HG02763 (cell line): Measurements from ENCODE around the gene AIFM3.

Source experiments
- ATAC-seq: cut with Tn5 transposase; IDR thresholded peaks from one replicate; pipeline ENCODE4 v1.9.1; 2021; ENCODE audit warnings: mild to moderate bottlenecking, moderate library complexity; ENCODE audit not compliant: unreplicated experiment

AIFM3 gene

DNA sequence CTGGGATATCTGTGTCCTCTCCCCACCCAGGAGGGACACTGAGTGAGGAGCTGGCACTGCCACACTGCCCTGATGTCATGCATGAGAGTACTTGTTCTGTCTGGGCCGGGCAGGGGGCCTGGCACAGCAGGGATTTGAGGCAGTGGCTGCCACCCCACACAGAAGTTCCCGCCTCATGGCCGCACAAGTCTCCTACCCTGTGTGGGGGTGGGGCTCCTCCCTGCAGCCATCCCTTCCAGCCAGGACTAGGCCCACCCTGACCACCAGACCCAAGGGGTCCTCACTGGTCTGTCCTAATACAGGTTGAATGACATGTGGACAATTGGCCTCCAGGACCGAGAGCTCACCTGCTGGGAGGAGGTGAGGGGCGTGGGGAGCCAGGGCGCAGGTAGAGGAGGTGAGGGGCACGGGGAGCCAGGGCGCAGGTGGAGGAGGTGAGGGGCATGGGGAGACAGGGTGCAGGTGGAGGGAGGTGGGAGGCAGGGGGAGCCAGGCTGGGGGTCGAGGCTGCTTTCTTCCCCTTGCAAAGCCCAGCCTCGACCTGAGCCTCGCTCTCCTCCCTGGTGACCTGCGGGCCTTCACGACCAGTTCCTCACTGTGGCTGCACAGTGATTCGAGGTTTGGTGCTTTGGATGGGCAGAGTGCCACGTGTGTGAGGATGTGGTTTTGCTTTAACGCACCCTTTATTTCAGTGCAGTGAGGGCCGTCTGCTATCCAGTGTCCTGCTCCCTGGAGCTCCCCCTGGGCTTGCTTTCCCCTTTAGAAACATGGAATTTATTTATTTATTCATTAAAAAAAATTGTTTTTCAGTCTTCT, 22.5 kb downstream of the AIFM3 start:
- ATAC-seq, result no peak

DNA sequence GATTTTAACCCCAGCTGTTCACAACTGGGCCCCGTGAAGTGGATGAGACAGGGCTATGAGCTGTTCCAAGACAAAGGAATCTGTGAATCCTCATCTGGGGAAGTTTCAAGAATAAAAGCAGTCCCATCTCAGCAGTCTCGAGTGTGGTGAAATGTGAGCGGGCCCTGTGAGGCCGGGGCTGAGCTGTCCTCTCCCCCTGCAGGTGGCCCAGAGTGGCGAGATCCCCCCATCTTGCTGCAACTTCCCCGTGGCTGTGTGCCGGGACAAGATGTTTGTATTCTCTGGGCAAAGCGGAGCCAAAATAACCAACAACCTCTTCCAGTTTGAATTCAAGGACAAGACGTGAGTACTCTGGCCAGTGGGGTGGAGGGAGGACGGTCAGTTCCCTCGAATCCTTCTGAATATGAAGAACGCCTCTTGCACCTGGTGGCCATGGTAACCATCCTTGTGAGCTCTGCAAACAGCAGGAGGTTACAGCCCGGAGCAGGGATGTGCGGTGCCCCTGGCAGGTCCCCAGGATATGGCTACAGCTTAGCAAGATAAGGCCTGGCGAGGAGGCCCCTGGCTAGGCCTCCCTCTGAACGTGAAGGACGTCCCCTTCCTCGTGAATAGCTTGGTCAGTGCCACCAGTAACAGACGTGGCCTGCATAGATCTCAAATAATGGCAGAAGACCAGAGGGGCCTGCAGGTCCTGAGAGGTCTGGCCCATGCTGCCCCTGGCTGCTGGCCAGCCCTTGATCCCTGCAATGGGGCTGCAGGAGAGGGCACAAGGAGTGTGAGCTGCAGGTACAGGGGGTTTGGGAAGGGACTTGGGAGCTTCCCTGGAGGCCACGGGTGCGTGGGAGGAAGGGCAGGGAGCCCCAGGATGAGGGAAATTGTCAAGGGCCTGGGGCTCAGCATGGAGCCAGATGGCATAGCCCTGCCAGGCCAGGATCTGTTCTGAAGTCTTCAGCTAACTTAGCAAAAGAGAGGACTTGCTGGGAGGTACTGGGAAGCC, 23.4 kb downstream of the AIFM3 start:
- no peak for ATAC-seq

DNA sequence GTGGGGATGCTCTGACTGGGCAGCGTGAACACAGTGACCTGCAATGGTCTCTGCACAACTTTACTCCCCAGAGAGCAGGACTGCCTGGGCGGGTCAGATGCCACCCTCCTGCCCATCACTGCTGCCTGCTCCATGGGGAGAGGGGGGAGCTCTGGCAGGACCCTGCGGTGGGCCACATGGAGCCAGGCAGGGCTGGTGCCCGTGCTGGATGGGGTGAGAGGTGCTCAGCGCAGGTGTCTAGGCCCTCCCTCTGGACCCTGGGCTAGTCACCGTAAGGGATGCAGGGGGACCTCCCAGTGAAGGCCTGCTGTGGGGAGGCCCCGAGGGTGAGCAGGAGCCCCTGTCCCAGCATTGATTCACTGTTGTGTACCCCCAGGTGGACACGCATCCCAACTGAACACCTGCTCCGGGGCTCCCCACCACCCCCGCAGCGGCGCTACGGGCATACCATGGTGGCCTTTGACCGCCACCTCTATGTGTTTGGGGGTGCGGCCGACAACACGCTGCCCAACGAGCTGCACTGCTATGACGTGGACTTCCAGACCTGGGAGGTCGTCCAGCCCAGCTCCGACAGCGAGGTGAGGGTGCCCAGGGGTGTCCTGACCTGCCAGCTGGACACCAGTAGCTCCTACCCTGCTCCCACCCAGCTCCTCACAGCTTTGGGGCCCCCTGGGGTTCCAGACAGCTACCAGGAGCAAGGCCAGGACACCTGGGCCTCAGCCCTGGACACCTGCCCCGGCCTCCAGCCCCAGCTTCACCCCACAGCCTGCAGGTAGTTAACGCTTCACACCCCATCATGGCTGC, 24.4 kb downstream of the AIFM3 start:
- no peak for ATAC-seq

DNA sequence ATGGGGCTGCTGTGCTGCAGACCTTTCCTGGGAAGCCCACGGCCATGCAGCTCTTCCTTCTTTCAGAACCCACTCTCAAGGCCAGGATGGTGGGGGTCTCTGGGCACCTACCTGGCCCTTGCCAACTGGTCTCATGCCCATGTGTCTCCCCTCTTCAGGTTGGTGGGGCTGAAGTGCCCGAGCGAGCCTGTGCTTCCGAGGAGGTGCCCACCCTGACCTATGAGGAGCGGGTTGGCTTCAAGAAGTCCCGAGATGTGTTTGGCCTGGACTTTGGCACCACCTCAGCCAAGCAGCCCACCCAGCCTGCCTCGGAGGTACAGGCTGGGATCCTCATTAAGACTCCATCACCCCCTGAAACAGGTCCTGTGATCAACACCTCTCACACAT, 25.0 kb downstream of the AIFM3 start:
- ATAC-seq, result no peak

DNA sequence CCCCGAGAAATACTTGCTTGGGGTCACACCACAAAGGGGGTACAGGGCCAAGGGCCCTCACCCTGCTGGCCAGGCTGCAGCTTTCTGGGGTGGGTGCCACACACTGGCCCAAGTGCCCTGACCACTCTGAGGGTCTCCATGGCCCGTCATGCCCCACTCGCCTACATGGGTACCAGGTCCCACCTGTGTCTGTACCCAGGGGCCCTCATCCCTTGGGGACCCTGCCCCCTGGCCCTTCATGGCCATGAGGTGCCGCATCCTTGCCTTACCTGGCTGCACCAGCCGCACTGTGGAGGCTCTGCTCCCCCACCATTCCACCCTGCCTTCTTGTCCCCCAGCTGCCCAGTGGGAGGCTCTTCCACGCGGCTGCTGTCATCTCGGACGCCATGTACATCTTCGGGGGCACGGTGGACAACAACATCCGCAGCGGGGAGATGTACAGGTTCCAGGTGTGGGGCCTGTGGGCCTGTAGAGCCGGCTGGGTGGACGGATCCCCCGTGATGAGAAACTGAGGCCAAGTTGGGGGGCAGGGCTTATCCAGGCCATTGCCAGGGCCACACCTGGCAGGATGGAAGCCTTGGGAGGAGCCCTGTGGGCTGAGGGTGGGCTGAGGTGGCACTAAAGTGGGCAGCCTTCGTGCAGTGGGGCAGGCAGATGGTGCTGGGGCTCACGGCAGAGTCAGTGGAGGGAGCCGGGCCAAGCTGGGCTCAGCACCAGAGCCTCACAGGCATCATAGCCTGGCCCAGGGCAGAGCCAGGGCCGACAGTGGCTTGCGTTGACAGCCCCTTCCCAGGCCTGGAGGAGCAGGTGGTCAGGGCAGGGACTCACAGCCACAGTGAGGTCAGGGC, 25.6 kb downstream of the AIFM3 start:
- ATAC-seq, result no peak

DNA sequence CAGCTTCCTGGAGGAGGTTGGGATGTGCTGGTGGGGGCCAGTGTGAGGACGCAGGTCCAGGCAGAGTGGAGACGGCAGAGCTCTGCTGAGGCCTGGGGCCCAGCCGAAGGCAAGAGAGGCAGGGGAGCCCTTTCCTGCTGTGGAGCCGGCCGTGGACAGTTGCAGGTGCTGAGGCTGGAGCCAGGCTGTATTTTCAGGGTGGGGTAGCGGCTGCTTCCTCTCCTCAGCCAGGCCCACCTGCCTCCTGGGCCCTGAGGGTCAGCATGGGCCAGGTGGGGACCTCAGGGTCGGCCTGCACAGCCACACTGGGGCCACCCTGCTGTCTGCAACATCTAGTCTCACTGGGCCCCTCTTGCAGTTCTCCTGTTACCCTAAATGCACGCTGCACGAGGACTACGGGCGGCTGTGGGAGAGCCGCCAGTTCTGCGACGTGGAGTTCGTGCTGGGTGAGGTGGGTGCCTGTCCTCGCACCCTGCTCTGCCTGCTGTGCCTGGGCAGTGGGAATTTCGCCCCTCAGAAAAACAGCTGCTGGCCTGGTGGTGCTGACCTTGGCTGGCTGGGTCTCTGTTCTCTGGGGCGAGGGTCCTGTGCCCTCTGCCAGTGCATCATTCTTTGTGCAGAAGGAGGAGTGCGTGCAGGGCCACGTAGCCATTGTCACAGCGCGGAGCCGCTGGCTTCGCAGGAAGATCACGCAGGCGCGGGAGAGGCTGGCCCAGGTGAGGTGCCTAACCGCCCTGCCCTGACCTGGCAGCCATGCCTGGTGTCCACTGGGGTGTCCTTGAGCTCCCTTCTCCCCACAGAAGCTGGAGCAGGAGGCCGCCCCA, 26.5 kb downstream of the AIFM3 start:
- no peak for ATAC-seq

DNA sequence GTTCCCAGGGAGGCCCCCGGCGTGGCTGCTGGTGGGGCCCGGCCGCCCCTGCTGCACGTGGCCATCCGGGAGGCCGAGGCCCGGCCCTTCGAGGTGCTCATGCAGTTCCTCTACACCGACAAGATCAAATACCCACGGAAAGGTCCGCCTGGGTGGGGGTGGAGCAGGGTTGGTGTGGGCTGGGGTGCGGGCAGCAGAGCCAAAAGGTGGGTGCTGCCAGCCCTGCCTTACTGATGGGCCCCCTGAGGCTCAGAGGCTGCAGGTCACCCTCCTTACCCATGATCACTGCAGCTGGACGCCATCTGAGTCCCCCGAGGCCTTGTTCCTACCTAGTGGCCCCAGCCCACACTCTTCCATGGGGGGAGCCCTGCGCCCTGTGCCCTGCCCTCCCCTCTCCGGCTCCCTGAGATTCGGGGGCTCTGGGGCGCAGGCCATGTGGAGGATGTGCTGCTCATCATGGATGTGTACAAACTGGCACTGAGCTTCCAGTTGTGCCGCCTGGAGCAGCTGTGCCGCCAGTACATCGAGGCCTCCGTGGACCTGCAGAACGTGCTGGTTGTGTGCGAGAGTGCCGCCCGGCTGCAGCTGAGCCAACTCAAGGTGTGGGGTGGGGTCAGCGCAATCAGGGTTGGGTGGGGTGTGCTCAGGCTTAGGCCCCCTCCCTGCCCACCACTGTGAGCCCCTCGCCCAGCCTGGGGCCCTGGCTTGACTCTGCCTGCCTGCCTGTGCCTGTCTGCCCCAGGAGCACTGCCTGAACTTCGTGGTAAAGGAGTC, 27.3 kb downstream of the AIFM3 start:
- no peak for ATAC-seq

DNA sequence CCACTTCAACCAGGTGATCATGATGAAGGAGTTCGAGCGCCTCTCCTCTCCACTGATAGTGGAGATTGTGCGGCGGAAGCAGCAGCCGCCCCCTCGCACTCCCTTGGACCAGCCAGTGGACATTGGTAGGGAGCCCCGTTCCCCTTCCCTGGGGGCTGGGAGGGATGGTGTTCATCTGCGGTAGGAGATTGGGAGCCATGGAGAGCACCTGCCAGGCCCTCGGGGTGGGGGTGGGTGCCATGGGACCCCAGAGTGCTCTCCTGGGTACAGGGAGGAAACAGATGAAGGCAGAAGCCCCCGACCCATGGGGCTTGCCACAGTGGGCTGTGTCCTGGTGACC, 27.8 kb downstream of the AIFM3 start:
- no peak for ATAC-seq

DNA sequence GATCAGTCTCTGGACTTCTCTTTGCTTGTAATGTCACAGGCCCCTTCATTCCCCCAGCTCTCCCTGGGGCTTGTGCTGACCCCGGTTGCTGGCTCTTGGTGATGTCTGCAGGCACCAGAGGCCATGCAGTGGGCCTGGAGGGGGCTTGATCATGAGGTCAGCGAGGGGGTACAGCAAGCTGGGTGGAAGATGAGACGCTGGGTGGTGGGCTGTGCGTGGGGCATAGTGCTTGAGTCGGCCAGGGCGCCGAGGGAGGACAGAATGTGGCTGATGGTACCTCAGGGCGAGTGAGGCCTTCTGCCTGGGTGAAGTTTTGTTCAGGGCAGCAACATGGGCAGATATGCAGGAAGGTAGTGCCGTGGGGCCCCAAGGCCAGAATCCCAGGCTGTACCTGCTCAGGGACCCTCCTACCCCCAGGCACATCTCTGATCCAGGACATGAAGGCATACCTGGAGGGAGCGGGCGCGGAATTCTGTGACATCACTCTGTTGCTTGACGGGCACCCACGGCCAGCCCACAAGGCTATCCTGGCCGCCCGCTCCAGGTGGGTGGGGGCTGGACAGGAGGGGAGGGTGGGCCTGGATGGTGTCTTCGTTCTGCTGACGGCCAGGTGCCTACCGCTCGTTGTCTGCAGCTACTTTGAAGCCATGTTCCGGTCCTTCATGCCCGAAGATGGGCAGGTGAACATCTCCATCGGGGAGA, 28.4 kb downstream of the AIFM3 start:
- ATAC-seq, result no peak

DNA sequence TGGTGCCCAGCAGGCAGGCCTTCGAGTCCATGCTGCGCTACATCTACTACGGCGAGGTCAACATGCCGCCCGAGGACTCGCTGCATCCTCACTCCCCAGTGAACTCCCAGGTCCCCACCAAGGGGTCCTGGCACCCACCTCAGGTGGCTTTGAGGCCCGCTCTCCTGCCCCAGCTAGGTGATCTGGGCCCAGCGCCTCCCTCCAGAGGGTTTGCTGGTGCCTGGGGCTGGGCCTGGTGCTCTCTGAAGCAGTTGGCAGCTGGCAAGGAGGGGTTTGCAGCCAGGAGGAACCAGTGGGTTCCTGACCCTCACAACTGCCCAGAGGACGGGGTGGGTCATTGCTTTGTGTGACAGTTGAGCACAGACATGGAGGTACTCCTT, 29.0 kb downstream of the AIFM3 start:
- ATAC-seq, result no peak

DNA sequence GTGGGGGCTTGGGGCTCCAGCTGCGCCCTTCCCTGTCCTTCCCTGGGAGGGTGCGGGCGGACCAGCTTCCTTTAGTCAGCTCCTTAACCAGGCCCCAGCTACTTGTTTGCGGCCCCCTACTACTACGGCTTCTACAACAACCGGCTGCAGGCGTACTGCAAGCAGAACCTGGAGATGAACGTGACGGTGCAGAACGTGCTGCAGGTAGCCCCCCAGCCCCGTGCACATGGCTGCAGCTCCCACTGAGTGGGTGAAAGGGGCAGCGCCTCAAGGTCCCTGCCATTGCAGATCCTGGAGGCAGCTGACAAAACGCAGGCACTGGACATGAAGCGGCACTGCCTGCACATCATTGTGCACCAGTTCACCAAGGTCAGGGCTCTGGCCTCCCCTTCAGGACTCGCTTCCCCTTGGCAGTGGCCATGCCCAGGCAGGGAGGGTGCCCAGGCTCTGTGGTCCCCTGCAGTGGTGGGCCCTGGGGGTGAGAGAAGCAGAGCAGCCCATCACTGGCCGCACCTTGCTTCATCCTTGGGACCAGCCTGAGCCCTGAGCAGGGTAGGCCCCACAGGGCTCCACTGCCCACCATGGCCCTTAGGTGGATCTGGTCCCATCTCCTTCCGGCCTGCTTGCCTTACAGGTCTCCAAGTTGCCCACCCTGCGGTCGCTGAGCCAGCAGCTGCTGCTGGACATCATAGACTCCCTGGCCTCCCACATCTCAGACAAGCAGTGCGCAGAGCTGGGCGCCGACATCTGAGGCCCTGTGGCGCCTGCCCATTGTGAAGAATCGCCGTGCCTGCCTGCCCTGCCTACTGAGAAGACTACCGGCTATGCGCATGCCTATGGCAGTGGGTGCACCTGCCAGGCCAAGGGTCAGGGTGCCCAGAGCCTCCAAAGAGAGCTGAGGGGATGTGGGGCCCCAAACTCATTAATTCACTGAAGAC, 29.8 kb downstream of the AIFM3 start:
- no peak for ATAC-seq

DNA sequence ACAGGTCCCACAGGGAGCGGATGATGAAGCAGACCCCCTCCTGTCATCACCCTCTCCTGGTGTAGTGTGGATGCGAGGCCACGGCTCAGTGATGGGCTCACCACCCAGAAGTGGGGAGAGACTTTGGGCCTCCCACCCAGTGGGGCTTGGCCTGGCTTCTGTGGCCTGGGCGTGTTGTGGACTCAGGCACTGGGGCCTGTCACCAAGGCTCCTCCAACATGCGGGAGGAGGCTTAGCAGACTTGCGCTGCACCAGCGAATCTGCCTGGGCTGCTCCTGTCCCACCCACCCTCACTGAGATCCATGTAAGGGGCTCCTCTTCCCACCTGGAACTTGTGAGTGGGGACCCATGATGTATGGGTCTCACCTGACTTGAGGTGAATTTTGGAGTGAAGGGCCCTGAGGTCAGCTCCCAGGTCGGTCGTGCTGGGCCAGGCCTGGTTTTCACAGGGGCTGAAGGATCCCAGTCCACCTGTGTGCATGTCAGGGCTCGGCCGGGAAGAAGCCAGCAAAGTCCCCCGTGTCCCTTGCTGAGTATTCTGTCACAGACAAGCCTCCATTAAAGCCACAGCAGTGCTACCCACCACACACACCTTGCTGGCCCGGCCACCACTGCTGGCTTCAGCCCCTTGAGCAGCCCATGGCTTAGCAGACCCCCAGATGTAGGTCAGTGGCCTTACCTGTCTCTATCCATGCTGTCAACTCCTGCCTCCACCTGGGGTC, 30.6 kb downstream of the AIFM3 start:
- ATAC-seq, result no peak

DNA sequence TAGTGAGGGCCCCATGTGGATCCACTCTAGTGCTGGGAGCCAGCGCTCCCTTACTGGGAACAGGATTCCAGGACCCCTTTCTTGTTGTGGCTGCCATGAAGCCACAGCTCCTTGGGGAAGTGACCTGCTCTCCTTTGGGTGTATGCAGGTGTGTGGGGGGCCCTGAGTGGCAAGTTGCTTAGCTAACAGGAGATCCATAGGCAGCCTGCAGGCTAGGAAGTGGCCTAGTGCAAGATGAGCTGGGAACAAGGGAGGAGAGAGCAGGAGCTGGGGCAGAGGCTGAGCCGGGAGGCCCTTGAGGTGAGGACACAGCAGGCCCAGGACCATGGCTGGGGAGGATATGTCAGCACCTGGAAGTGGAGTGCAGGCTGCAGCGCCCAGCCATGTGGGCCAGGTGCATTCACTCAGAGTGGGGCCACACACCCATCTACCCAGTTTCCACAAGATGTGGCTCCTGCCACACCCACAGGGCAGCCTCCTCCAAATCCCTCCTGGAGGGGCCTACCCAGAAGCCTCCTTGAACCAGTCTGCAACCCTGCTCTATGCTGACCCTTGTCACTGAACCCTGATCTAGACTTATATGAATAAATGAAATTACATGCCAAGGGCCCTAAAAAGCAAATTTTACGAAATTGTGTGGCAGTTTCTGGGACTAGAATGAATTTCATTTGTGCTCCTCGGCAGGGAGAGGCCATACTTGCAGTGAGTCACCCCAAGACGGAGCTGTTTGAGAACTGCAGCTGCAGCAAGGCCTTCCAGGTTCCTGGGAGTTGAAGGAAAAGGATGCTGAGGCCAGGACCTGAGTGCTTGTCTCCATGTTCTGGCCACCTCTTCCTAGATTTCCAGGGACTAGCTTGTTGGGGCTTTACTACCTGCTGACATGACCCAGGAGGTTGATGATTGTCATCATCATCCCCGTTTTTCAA, 31.6 kb downstream of the AIFM3 start:
- ATAC-seq, result no peak

DNA sequence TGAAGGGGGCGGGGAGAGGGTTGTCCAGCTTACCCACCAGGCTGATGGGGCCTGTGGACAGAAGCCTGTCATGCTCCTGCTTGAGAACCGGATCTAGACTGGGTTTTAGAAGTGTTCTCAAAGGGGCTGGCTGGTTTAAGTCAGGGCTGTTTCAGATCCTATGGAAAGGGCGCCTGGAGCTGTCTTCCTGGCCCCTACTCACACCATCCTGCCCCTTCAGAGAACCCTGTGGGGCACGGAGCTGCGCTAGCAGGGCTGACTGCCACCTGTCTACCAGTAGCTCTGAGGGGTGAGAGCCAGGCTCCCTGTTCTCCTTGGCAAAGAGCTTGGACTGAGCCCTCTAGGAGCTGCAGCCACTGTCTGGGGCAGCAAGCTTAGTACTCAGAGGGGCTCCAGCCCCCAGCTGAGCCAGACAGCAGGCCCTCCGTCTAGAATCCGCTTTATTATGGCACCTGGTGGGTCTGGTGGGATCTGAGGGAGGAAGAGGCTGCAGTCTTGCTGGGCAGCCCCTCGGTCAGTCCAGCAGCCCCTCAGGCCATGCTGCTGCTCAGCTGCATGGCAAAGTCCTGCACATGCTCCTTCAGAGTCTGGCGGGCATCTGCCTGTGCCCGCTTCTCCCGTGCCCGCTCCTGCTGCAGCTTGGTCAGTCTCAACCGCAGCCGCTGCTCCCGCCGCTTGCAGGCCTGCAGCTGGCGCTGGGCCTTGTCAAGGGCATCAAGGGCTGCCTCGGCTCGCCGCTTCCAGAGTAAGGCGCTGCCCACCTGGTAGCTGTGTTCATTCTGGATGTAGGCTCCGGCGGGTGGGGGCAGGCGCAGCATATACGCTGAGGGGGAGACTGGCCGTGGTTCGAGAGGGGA, 32.5 kb downstream of the AIFM3 start:
- no peak for ATAC-seq
